ENCODE measurements around the gene SELENOI.

The SELENOI gene

DNA sequence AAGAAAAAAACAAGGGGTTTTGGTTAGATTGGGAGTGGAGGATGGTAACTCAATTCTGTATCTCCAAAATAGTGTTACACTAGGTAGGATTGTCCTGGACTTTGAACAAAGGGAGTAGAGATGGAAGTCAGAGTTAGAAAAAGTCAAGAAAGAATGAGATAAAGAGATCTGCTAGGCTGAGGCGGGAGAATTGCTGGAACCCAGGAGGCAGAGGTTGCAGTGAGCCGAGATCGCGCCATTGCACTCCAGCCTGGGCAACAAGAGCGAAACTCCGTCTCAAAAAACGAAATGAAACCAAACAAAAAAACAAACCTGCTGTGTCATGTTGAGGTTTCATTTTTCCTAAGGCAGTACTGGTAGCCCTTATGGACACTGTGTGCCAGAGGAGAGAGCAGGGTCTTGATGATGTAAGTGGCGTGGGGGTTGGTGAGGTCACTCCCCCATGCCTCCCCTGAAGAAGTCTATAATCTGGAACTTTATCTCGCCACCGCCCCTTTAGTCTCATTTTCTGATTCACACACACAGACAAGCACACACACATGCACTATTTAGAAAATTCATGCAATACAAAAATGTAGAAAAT lies 66.2 kb downstream of the SELENOI start:
- no peak for DNase-seq

DNA sequence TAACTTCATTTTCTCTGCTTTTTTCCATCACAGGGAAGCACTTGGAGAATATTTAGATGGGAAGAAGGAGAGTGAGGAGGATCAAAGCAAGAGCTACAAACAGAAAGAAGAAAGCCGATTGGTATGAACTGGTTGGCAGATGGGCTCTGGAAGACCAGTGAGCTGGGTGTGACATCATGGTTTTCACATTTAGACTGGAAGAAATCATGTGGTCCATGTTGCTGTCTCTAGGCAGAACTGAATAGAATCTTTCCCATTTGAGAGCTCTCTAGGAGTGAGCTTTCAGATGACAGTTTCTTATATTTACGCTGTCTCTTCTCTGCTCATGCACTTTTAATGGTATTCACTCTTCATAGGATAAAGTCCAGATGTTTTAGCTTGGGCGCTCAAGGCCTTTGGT lies 68.4 kb downstream of the SELENOI start:
- DNase-seq, result no peak

DNA sequence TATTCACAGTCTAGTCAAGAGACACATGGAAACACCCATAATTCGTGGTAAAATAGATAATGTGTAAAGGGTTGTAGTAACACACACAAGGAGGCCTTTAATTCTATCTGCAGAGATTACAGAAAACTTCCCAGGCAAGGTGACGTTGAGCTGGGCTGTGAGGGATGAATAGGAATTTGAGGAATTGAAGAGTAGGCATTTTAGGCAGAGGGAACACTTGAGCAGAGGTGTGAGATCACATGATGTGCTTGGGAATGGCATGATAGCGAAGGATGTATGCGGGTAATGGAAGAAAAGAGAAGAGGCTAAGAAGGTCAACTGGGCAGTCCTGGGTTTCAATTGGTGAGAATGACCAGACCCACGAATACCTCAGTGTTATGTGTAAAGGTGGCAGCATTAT lies 76.0 kb downstream of the SELENOI start:
- DNase-seq, result no peak

DNA sequence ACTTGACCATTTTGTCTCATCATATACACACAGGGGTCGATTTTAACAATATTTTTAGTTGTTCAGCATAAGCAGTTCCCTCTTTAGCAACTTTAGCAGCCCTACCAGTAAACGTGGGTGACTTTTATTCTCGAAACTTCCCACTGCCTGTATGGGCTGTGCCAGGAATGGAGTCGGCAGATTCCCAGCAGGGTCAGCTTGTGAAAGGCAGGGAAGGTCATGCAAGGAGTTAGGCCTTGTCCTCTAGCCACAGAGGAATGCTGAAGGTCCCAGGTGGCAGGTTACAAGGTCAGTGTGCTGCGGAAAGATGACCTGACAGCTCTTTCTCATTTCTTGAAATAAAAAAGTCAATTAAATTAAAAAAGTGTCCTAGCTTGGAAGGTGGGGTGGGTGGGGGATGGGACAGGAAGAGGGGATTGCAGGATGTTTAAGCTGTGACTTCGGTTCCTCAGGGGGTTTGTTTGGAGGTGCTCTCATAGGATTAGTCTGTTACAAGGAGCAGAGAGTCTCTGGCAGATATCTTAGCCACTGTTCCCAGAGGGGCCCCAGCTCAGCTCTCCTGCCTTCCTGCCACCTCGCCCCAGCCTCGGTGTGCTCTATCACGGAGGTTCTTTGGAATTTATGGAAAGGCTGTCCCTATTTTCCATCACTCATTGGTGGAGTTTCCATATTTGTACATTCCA lies 77.1 kb downstream of the SELENOI start:
- DNase-seq, result no peak

DNA sequence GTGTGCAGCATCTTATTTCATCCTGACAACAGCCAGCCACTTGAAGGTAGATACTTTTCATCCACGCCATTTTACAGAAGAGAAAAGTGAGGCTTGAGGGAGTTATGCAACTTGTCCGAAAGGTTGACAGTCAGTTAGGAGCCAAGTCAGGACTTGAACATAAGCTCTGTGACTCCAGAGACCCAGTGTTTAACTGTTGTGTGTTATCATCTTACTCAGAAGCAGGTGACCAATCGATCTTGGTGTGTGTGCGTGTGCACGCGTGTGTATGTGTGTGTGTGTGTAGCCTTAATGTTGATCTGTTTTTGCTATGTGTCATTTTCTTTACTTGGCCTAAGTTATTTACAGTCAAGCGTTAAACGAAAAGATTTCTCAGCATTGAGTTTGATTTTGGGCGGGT lies 77.8 kb downstream of the SELENOI start:
- no peak for DNase-seq

DNA sequence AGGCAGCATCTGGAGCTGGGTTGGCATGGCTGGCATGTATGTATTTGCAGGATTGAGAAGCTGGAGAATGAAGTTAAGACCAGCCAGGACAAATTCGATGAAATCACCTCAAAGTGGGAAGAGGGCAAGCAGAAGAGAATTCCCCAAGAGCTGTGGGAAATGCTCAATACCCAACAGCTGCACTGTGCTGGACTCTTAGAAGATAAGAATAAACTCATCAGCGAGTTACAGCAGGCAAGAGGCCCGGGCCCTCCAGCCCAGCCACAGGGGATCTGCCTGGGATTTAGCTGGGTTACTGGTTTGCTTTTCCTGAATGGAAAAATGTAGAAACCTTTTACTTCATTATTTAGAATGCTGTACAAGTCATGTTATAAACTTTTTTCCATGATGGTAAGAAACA lies 78.3 kb downstream of the SELENOI start:
- DNase-seq, result no peak

DNA sequence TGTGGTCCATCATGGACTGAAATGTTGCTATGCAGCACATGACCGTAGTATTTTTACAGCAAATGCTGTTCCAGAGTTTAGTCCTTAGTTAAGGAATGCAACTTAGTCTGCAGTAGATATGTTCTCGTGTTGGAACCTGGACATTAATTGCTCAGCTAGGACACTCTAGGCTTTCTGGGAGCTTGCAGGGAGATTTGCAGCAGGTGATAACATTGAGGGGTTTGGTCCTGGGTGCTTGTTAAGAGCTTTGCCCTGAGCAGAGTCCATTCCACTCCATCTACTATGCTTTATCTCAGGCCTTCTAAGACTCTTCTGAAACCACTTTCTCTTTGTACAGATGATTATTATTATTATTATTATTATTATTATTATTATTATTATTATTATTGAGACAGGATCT lies 82.9 kb downstream of the SELENOI start:
- DNase-seq, result no peak

DNA sequence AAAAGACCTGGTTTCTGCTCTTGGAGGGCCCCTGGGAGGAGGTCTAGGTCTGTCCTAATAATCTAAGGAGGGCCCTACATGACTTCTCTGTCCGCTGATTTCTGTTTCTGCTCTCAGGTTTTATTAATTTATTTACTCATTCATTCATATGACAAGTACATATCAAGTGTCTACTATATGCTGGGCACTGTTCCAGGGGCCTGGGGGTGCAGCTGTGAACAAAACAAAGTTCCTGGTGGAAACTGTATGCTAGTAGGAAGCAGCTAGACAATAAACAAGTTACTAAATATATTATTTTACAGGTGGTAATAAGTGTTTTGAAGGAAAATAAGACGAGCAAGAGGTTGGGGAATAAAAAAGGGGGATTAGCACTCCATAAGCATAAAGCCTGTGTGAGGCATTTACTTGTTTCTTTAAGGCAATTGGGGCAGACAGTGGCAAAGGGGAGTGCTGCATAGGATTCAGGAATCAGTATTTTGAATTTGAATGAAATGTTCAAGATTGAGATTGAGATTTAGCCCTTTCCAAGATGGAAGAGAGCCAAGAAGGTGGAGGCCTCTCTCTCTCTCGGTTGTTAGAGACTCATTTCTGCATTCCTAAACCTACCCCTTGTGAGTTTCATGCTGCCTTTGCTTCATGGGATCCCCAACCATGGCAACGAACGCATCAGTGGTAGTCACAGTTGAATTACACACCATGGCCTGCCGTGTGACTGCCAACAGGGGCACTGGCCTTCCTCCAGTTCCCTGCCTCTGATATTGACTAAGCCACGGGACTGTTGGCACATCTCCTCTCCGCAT lies 84.0 kb downstream of the SELENOI start:
- peak; percentile 89 for DNase-seq

DNA sequence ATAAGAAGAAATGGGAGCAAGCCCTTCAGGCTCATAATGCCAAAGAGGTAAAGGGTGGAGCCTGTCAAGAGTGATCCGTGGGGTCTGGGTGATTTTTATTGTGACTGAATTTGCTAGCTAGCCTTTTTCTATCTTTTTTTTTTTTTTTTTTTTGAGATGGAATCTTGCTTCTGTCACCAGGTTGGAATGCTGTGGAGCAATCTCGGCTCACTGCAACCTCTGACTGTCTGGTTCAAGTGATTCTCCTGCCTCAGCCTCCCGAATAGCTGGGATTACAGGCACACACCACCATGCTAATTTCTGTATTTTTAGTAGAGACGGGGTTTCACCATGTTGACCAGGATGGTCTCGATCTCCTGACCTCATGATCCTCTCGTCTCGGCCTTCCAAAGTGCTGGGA lies 84.9 kb downstream of the SELENOI start:
- DNase-seq, result no peak

DNA sequence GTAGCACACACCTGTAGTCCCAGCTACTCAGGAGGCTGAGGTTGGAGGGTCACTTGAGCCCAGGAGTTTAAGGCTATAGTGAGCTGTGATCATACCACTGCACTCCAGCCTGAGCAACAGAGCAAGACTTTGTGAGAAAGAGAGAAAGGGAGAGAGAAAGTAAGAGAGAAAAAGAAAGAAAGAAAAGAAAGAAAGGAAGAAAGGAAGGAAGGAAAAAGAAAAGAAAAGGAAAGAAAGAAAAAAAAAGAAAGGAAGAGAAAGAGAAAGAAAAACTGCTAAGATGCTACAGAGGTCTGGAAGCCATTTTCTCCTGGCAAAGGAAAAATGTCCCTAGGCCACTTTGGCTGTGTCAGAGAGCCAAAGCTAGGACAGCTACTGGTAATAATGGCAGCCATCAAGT lies 86.4 kb downstream of the SELENOI start:
- DNase-seq, result no peak

DNA sequence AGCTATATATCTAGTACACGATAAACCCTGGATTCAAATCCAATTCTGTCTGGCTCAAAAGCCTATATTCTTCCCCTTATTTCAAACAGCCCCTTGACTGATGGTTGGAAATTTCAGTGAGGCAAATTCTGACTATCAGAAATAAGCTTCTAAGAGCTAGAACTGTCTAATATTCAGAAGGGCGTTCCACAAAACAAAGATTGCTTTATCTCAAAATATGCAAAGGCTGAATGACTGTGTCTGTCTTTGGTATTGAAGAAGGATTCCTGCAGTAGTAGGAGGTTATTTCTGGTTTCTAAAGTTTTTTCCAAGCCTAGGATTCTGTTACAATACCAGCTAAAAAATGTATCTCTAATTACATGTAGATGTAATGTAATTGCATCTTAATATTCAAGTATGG lies 86.9 kb downstream of the SELENOI start:
- DNase-seq, result no peak

DNA sequence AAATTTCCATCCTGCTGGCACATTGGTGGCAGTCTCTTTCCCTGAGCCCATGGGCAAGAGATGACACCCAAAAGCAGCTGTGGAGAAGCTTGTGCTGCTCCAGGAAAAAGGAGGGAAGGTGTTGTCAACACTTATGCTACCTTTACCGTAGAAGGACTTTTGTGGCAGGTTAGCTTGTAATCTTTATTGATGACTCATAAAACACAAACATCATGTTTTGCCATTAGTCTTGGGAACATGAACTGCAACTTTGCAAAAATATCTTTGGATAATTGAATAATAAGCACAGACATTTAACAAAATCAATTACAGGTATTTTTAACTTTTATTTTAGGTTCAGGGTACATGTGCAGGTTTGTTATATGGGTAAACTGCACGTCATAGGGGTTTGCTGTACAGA lies 89.2 kb downstream of the SELENOI start:
- DNase-seq, result no peak

DNA sequence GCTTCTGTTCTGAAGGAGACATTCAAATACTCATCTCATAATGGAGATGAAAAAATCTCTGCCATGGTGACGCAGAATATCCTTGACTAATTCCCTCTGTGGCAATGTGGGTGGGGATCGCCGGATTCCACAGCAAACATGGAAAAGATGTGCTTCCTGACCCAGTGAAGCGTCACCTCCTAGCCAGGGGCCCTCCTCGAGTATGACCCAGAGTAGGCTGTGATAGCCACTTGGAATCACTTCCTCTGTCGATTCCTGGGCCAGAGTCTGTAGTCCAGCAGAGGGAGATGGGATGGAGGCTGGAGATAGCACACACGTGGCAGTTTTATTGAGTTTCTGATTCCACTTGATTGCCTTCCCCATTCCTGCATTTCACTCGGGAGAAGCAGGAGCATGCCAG lies 92.6 kb downstream of the SELENOI start:
- DNase-seq, result no peak

DNA sequence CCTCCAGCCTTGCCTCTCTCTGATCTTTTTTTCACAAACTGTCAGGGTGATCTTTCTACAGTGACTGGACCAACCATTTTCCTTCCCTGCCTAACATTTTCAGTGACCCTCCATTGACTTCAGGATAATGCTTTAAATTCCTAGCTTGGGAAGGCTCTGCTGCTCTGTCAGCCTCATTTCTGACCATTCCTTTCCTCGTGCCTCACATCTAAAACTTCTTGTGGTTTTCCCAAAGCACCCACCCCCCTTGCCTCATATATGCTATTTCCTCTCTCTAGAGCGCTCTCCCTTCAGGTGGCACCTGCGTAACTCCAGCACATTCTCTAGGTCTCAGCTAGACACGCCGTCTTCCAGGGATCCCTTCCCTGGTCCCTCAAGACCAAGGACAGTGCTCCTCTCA lies 93.0 kb downstream of the SELENOI start:
- no peak for DNase-seq

DNA sequence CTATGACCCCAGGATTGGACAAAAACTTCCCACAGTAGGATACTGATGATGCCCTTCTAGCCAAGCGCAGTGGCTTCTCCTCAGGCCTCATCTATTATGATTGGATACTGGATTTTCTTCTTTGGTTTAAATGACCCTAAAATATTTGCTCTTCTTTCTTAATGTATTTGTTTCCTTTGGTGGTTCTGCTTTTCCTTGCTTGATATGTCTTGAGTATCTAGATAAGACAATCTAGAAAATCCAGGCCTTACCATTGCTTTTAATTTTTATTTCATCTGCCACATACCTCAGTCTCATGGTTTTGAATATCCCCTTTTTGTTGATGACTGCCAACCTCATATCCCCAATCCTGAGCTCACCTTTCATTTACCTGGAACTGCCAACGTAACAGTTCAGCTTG lies 96.4 kb downstream of the SELENOI start:
- DNase-seq, result no peak

DNA sequence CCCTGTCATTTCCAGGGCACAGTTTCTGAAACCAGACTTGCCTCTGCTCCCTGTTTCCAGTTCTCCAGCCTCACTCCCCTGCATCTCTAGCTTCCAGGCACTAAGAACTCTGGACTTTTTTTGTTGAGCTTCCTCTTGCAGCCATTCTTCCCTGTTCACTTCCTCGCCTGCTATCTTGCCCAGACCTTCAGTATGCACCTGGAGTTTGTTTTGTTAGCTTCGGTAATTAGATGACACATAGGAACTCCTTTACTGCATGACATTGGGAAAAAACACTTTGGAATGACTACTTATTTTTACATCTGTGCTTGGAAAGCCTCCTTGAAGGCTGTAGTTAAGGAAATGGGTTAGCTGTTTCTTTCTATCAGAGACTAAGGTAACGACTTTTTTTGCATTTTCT lies 96.8 kb downstream of the SELENOI start:
- no peak for DNase-seq

DNA sequence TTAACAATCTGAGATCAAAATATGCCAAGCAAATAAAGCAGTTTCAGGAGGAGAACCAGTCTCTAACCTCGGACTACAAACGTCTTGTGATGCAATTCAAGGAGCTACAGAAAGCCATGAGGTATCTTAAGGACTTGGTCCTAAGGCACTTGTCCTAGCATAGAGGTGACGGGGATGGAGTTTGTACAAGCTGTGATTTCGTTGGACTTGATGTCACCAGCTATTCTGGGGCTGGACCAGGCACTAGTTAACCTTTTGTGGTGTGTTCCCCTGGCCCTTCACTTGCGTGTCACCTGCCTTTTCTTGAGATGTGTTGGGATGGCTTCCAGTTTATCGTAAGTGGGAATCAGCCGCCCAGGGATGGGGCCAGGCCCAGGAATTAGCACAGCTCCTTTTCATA lies 98.3 kb downstream of the SELENOI start:
- no peak for DNase-seq

Measured in NCI-H1105 treated with DMSO at 0.1 percent for 48 hours (cell line).